Loucy (cell line): ENCODE measurements around the gene CCDC107.

Experiments used
- H2AFZ ChIP-seq: fragments of 200-600 bp; sonication (generic); 2 replicates; pipeline ENCODE4 v1.6.0; 2016; ENCODE audit warnings: antibody characterized with exemption, mild to moderate bottlenecking, low read length, moderate library complexity
- H3F3A ChIP-seq: fragments of 200-600 bp; 2 replicates; pipeline ENCODE4 v1.6.0; 2016; ENCODE audit warnings: antibody characterized with exemption, low read depth, mild to moderate bottlenecking
- H3K27me3 ChIP-seq: fragments of 200-600 bp; sonication (generic); 2 replicates; pipeline ENCODE4 v1.6.1; 2014; ENCODE audit warnings: low read length, mild to moderate bottlenecking; ENCODE audit not compliant: insufficient read depth, poor library complexity, severe bottlenecking
- H3K36me3 ChIP-seq: fragments of 200-600 bp; sonication (generic); 2 replicates; pipeline ENCODE4 v1.6.1; 2016; ENCODE audit warnings: low read length; ENCODE audit not compliant: insufficient read depth
- H3K4me1 ChIP-seq: fragments of 200-600 bp; sonication (generic); 2 replicates; pipeline ENCODE4 v1.5.1; 2014; ENCODE audit warnings: low read length, mild to moderate bottlenecking; ENCODE audit not compliant: insufficient read depth, poor library complexity, severe bottlenecking
- H3K4me2 ChIP-seq: fragments of 200-600 bp; sonication (generic); 2 replicates; pipeline ENCODE4 v1.6.0; 2014; ENCODE audit warnings: antibody characterized with exemption, low read length, low read depth, mild to moderate bottlenecking; ENCODE audit not compliant: poor library complexity, severe bottlenecking
- H3K4me3 ChIP-seq: fragments of 200-600 bp; sonication (generic); 2 replicates; pipeline ENCODE4 v1.5.1; 2014; ENCODE audit warnings: low read length, mild to moderate bottlenecking, mixed read lengths; ENCODE audit not compliant: poor library complexity, severe bottlenecking
- H3K79me2 ChIP-seq: fragments of 200-600 bp; sonication (generic); 2 replicates; pipeline ENCODE4 v1.6.1; 2014; ENCODE audit warnings: low read length; ENCODE audit not compliant: insufficient read depth
- H3K9ac ChIP-seq: fragments of 200-600 bp; sonication (generic); 2 replicates; pipeline ENCODE4 v1.6.0; 2014; ENCODE audit warnings: mild to moderate bottlenecking, low read depth, low read length, moderate library complexity; ENCODE audit not compliant: poor library complexity, severe bottlenecking
- H3K9me2 ChIP-seq: fragments of 200-600 bp; sonication (generic); replicated peaks from 2 replicates; pipeline ENCODE4 v1.6.1; 2016; ENCODE audit warnings: low read depth, low read length, mixed read lengths
- H3K9me3 ChIP-seq: fragments of 200-600 bp; sonication (generic); 2 replicates; pipeline ENCODE4 v1.6.1; 2014; ENCODE audit warnings: mild to moderate bottlenecking, antibody characterized with exemption, low read length, low read depth; ENCODE audit not compliant: insufficient read depth
- H4K20me1 ChIP-seq: fragments of 200-600 bp; sonication (generic); 2 replicates; pipeline ENCODE4 v1.6.0; 2014; ENCODE audit warnings: antibody characterized with exemption, low read length, mild to moderate bottlenecking; ENCODE audit not compliant: insufficient read depth, poor library complexity, severe bottlenecking
- EZH2phosphoT487 ChIP-seq: fragments of 200-600 bp; IDR thresholded peaks from 2 replicates; pipeline ENCODE4 v1.6.1; 2018; ENCODE audit warnings: antibody characterized with exemption, mild to moderate bottlenecking, moderate library complexity, borderline replicate concordance
- TF ChIP-seq, protein P1 (sequence below): fragments of 200-600 bp; sonication (generic); conservative IDR thresholded peaks from 2 replicates; pipeline ENCODE4 v1.5.1; 2014; ENCODE audit warnings: mild to moderate bottlenecking, antibody characterized with exemption, low read length

CCDC107 gene

DNA sequence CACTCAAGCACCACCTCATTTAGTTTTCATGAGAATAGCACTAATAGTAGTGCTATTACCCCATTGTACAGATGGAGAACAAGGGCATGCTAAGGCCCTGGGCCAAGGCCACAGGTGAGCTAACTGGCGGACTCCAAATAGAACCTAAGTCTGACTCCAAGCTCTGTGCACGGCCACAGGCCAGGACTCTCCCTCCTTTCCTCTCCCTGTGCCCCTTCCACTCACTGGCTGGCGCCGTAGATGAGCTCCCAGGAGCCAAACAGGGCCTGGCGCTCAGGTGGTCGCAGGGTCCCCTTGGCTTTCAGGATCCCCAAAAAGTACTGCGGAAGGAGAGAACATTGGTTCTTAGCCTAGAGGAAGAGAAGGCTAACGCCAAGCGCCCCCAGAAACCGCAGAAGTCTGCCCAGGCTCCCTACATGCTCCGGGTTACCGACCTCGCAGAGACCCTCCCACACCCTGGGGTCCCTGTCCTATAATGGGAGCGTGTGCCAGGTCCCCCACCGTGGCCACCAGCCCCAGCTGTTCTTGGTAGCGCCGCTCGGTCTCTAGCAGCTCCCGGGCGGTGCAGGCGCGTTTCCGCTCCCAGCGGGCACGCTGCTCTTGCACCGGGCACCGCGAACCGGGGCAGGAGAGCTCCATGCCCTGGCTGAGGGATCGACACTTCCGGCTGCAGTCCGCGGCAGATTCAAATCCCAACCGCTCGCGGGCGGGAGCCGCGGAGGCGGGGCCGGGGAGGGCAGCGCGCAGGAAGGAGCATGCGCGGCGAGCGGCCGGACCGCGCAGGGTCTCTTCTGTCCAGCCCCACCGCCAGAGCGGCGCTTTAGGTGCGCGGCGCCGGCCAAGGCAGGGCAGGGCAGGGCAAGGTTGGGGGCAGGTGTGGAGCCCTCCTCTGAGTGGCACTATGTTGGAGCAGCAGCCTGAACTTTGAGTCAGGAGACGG is 6.7 kb downstream of the CCDC107 start, which contains the start of gene ARHGEF39:
ARHGEF39 (minus strand) TSS at position 665 of the 940 bp plus-strand sequence; CDS start at position 639, 26 bp downstream.
- Histone ChIP-seq H3K9ac (peak within 1 kb of the TSS; percentile 95), H3K36me3 (no peaks in the 10 kb centered on the region; the same call in 1 of the 2 replicates), H2AFZ (peak within 1 kb of the TSS; percentile 82), H3K4me3 (peak within 1 kb of the TSS; percentile 87), H4K20me1 (peaks cover 3% of the 10 kb centered on the region), H3K9me2 (no peaks in the 10 kb centered on the region), H3F3A (0 out of 2 replicates have a peak, but pooled peaks cover 10% of the 10 kb centered on the region), H3K9me3 (no peaks in the 10 kb centered on the region), H3K27me3 (no peaks in the 10 kb centered on the region), H3K4me2 (peak within 1 kb of the TSS; percentile 87), H3K79me2 (peaks cover 56% of the 10 kb centered on the region), H3K4me1 (peaks cover 54% of the 10 kb centered on the region)
- TF ChIP-seq, protein P1, sequence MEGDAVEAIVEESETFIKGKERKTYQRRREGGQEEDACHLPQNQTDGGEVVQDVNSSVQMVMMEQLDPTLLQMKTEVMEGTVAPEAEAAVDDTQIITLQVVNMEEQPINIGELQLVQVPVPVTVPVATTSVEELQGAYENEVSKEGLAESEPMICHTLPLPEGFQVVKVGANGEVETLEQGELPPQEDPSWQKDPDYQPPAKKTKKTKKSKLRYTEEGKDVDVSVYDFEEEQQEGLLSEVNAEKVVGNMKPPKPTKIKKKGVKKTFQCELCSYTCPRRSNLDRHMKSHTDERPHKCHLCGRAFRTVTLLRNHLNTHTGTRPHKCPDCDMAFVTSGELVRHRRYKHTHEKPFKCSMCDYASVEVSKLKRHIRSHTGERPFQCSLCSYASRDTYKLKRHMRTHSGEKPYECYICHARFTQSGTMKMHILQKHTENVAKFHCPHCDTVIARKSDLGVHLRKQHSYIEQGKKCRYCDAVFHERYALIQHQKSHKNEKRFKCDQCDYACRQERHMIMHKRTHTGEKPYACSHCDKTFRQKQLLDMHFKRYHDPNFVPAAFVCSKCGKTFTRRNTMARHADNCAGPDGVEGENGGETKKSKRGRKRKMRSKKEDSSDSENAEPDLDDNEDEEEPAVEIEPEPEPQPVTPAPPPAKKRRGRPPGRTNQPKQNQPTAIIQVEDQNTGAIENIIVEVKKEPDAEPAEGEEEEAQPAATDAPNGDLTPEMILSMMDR = peak; percentile 49
- no peak for TF ChIP-seq EZH2phosphoT487

DNA sequence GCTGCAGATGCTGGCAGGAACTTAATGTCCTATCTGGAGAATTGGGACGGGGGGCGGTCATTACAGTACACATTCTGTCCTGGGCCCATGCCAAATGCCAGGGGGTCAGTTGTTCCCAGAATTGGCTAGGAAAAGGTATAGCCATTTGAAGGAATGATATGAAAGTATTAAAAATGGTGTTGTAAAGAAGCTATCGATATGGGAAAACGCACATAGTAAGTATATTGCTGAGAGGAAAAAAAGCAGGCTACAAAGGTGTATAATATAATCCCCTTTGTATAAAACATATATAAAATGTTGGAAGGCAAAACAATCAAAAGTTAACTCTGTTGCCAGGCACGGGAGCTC is 7.4 kb downstream of the CCDC107 start:
- H3K9me3 ChIP-seq = no peaks in the 10 kb centered on the region
- H3K9ac ChIP-seq = peak overlapping the region; percentile 95
- H3K36me3 ChIP-seq = no peaks in the 10 kb centered on the region; the same call in 1 of the 2 replicates
- H4K20me1 ChIP-seq = peaks cover 3% of the 10 kb centered on the region
- H3K9me2 ChIP-seq = no peaks in the 10 kb centered on the region
- H3K4me2 ChIP-seq = peak overlapping the region; percentile 87
- H3K4me1 ChIP-seq = peaks cover 48% of the 10 kb centered on the region
- no peaks in the 10 kb centered on the region for H3K27me3 ChIP-seq
- peak overlapping the region; percentile 82 for H2AFZ ChIP-seq
- peak overlapping the region; percentile 87 for H3K4me3 ChIP-seq
- TF ChIP-seq EZH2phosphoT487 = no peak
- TF ChIP-seq, protein P1 = peak; percentile 11; the same call in 1 of the 2 replicates
- peaks cover 50% of the 10 kb centered on the region for H3K79me2 ChIP-seq
- 0 out of 2 replicates have a peak, but pooled peaks cover 10% of the 10 kb centered on the region for H3F3A ChIP-seq

DNA sequence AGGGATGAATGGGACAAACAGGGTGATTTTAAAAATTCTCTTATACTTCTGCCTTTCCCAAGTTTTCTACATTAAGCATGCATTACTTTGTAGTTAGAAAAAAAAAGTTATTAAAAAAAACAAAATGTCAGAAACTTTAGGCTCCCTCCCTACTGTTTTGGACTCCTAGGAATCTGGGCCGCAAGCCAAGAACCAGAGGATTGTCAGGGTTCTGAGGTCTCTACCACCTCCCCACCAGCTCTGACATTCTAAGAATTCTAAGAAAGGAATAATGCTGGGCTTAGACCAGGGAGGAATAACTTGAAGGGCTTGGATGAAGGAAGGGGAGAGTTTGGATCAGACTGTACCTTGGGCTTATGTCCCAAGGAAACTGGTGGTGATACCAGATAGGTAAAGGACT is 8.0 kb downstream of the CCDC107 start:
- H3K4me1 ChIP-seq = peaks cover 42% of the 10 kb centered on the region
- no peaks in the 10 kb centered on the region; the same call in 1 of the 2 replicates for H3K36me3 ChIP-seq
- no peak overlapping the region for H2AFZ ChIP-seq
- H3K4me2 ChIP-seq = peak overlapping the region; percentile 87
- peaks cover 3% of the 10 kb centered on the region for H4K20me1 ChIP-seq
- no peaks in the 10 kb centered on the region for H3K27me3 ChIP-seq
- no peaks in the 10 kb centered on the region for H3K9me3 ChIP-seq
- no peaks in the 10 kb centered on the region for H3K9me2 ChIP-seq
- no peak overlapping the region for H3K4me3 ChIP-seq
- 0 out of 2 replicates have a peak, but pooled peaks cover 10% of the 10 kb centered on the region for H3F3A ChIP-seq
- TF ChIP-seq, protein P1 = no peak
- no peak for TF ChIP-seq EZH2phosphoT487
- peak overlapping the region; percentile 95 for H3K9ac ChIP-seq
- peaks cover 44% of the 10 kb centered on the region for H3K79me2 ChIP-seq
